GM18951 (cell line): ENCODE data around the gene CANT1.
"Not testable (repeated sequence)": the region's sequence is repeated elsewhere in the genome, so short reads cannot be mapped to it uniquely, and the experiment has no call there.

Experiments used
- POLR2A ChIP-seq: IDR thresholded peaks from 4 replicates; pipeline ENCODE4 v1.6.1; 2011; ENCODE audit warnings: mild to moderate bottlenecking; ENCODE audit not compliant: insufficient read length, insufficient read depth; ENCODE audit errors: extremely low read depth
- in situ Hi-C: fragments of 300-500 bp; cut with MboI; formaldehyde crosslinking; loops from one replicate; pipeline ENCODE4 v1.12.0; 2022; ENCODE audit warnings: low sequenced_read_pairs, mixed read lengths, inconsistent platforms; ENCODE audit not compliant: unreplicated experiment

CANT1 gene

DNA sequence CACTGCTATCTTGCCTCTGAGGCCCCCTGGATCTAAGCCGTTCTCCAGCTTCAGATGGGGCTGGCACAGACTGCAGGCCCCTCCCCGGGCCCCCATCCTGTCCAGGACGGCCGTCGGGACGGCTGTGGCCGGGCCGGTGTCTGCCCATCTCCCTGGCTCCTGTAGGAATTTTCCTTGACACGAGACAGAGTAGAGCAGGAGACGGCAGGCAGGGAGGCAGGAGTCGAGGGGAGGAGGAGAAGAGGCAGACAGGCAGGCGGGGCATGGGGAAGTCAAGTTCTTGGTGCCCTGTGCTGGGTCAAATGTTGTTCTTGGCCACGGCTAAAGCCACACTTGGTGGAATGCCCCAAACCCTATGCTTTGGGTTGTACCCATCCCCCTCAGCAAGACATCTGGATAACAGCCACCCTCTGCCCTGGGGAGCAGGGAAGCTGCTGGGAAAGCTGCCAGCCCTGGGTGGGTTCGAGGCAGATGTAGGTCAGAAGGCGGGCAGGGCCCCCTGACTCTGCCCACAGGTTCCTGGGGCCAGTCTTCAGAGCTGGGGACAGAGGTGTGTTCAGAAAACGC is 18.4 kb upstream of the CANT1 start:
- in situ Hi-C loops, result no loop called here
- TF ChIP-seq POLR2A, result no peak

DNA sequence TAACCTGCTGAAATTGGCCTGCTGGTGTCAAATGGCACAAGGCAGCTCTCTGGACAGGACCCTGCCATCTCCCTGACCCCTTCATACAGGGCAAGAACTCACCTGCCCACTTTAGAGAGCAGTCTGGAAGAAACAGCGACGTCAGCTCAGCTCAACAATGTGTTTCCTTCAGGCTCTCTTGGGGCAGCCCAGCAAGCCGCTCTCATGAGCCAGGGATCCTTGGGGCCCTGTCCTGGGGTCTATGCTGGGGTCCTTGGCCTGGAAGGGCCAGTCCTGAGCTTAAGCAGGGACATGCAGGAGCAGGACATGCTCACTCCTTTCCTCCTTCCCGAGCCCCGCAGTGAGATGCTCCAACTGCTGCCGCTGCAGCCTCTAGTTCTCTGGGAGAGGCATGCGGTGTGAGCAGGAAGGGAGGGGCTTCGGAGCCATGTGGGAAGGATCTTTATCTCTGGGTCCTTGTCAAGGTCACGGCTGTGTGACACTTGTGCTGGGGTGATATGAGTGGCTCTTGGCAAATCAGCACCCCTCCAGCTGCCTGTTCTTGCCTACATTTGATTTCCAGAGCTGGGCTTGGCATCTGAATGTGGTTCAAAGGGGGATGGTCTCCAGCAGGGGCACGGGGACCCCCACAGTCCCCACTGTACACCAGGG is 17.8 kb upstream of the CANT1 start:
- in situ Hi-C loops, result no loop called here
- no peak for TF ChIP-seq POLR2A

DNA sequence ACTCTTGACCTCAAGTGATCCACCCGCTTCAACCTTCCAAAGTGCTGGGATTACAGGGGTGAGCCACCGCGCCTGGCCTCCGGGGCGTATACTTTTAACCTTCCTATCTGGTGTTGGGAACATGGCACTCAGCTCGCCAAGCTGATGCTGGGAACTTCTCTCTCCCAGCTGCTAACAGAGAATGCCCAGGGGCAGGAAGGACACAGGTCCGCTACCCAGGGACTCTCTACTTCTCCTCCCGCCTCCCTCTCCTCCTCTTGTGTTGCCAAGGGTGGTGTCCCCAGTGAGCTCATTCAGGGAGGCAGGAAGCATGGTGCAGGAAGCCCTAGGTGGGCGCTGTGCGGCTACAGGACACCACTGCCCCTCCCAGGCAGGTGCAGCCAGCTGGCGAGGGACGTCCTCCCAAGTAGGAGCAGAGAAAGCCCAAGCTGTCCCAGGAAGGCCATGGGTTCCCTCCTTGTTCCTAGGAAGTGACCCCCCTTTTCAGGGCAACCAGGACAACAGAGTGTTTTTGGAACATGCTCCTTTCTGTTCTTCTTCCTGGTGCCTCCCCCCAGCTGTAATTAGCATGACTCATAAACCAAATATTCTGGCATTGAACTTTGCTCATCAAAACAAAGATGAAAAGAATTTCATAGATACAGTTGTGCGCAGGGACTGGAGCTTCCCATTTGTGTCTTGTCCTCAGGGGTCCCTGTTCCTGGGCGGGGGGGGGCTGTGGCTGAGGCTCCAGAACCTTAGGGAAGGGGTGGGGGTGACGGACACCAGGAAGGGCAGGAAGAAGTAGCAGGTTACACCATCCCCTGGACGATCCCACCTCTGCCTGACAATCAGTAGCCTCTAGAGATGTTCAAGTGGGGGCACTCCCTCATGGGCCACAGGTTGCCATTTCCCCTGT is 17.1 kb upstream of the CANT1 start:
- no peak for TF ChIP-seq POLR2A
- in situ Hi-C loops, result no loop called here

DNA sequence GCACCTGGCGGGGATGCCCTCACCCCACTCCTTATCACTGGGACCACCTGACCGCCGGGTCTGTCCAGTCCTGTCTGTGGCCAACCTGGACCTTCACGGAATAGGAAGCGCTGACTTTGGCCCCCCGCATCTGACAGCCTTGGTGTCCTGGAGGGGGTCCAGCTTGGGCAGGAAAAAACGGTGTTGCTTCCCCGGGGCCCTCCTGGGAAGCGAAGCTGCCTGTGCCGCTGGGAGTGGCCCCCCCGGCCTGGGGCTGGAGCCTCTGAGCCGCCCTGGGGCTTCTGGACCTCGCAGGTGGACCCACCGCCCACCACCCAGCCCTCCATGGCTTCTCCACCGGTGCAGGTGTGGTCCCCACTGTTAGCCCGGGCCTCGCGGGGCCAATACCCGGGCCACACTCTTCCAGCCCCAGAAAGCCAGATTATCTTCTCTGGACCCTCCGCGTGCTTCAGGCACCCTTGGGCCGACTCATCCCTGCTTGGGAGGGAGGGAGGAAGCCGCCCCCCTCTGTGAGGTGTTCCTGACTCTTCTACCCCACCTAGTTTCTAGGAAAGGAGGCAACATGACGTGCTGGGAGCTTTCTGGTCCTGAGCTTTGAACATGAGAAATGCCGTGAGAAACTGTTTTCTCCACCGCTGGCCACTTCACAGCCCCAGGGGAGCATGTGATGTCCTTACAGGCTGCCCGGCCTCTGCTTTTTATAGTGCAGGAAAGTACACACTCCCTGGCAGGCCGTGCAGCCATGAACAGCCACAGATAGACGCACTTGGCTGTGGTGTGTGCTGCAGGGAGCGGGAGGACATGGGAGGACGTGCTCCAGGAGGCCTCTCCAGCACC is 15.6 kb upstream of the CANT1 start:
- TF ChIP-seq POLR2A, result no peak
- in situ Hi-C loops, result no loop called here

DNA sequence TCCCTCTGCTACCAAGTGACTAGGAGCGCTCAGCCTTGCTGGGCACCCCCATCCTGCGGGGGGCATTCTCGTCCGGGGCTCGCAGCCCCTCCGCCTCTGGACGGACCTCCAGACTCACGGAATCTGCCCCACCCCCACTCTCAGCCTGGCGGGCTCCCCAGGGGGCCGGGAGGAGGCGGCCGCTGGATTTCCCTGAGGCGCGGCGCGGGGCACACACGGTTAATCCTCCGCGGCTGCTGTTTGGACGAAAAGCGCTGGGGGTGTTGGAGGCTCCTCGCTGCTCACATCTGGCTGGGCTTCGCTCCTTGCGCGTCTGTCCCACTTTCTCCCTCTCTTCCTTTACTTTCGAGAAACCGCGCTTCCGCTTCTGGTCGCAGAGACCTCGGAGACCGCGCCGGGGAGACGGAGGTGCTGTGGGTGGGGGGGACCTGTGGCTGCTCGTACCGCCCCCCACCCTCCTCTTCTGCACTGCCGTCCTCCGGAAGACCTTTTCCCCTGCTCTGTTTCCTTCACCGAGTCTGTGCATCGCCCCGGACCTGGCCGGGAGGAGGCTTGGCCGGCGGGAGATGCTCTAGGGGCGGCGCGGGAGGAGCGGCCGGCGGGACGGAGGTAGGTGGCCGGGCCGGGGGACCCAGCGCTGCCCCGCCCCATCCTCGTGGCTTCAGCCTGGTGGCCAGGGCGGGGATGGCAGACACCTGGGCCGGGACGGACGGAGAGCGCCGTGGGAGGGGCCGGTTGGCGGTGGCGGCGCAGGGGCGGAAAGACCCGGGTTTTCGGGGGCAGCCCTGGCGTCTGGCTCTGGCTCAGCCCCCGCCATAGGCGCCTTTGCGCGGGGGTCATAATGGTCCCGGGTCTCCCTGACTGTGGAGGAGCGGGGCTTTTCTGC is 14.6 kb upstream of the CANT1 start, which contains the start of gene C1QTNF1:
Gene C1QTNF1, plus strand, starts transcription at position 284 of the 886 bp plus-strand sequence. CDS start 19,800 bp downstream, outside the sequence.
- in situ Hi-C loops, result no loop called here
- no peak for TF ChIP-seq POLR2A

DNA sequence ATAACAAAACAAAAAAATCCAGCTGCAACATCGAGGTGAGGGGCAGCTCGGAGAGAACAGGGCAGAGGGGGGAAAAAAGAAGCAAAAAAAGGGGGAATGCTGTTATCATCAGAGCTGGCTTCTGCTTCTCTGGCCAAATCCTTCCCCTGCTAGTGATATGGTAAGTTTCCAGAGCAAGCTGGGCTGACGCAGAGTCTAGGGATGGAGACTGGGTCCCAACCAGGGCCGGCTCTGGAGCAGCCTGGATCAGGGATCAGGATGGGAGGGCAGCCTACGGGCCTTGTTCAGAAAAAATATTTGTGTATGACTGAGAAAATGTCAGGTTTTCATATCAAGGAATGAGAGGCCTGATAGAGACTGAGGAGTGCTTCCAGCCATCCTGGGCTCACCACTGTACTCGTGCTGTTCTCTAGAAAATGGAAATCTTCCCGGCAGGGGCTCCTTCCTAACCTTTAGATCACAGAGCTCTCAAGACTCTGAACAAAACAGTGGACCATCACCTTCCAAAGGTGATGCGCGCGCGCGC is 13.7 kb upstream of the CANT1 start:
- in situ Hi-C loops, result no loop called here
- no peak for TF ChIP-seq POLR2A

DNA sequence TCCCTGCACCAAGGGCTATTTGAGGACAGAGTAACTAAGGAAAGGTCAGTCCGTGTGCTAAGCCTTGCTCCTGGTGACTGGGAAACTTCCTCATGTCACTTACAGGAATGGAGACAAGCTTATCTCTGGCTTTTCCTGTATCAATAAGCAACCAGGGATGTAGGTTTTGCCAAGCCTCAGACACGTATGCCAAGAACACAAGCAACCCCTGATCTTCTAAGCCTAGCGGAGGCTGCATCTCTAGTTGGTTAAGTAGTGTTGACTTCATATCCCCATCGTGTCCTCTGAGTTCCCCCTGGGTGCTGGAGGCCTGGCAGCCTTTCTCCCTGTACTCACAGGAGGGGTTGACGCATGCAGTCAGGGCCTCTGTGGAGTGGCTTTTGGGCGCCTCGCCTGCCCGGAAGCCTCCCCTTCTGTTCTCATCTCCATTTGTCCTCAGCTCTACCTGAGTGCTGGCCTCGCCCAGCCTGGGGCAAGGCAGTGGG is 13.0 kb upstream of the CANT1 start:
- no peak for TF ChIP-seq POLR2A
- in situ Hi-C loops, result no loop called here

DNA sequence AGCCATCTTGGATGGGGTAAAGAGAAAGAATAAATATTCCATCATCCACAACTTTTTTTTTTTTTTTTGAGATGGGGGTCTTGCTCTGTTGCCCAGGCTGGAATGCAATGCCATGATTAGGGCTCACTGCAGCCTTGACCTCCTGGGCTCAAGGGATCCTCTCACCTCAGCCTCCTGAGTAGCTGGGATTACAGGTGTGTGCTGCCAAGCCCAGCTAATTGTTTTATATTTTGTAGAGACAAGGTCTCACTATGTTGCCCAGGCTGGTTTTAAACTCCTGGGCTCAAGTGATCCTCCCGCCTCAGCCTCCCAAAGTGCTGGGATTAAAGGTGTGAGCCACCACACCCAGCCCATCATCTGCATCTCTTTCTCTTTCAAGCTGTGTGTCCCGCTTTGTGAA is 12.4 kb upstream of the CANT1 start:
- in situ Hi-C loops, result not testable (repeated sequence)

DNA sequence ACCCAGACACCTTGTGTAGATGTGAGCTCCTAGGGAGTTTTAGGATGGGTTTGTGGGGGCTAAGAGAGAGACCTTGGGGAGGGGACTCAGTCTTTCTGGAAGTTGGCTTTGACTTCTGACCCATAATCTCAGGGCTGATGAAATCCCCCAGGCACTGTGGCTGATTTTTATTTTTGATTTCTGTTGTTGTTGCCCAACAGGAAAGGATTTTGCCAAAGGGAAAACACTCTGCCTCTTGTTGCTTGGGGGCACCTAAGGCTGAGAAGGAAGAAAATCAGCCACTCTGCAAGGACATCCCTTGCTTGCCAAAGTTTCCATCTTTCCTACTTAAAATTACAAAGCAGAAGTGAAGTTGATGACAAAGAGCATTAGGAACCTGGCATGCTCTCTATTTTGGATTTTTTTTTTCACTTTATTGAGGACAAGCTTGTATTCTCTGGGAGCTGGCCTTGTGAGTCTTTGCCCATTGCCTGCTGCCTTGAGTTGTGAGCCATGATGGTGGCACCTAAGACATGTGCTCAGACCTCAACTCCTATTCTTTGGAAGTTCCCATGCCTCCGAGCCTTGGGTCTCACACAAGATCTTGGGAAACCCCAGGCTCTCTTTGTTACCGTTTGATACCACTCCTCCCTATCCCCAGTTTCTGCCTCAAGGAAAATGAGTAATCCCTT is 11.2 kb upstream of the CANT1 start:
- TF ChIP-seq POLR2A, result no peak
- in situ Hi-C loops, result no loop called here

DNA sequence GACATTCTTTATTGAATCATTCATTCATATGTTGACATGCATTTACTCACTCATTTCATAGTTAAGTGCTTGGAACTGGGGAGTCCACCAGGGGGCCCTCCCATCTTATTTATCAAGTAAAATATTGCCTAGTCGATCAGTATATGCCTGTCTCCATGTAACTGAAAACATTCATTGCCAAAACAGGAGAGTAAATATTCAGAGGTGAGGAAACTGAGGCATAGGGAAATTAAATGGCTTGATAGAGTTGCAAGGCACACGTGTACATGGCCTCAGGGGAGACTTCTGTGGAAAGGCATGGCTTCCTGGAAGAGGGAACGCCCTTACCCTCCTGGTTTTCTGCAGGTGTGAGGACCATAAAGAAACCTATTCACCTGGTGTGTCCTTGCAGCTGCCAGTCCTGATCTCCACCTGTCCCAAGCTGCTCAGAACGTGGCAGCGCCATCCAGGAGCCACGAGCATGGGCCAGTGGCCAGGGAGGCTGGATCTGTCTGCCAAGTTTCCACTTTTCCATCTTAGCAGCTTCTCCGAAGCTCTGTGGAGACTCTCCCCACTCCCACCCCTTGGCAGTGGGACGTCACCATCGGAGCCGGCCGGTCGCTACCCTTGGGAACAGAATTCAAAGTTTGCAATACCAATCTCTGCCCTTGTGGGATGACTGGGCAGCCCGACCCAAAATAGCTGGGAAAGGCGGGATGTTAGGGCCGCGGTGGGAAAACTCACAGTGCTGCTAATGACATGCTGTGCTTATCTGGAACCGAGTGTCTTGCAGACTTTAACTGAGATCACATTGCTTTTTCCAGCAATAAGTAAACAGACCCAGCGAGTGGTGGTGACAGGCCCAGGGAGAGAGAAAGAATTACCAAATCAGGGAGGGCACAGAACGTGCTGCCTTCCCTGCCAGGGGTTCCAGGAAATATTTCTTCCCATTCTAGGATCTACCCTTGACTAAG is 10.3 kb upstream of the CANT1 start:
- in situ Hi-C loops, result no loop called here
- no peak for TF ChIP-seq POLR2A
